ENCODE measurements around the gene BATF.

The BATF gene

GRCh38 chr14:75577729-75578101 is 55.4 kb downstream of the BATF start (continued):
- TF ChIP-seq HOXA7 (CRISPR knock-in tag; IDR thresholded peaks at IDR 0.05; ENCODE audit: borderline replicate concordance): no peak
- TF ChIP-seq ZNF157 (tag by site-specific recombination; IDR thresholded peaks at IDR 0.05): no peak
- peak; percentile 27; the same call in 1 of the 2 replicates for TF ChIP-seq ZBTB17 (tag by site-specific recombination; IDR thresholded peaks at IDR 0.05)
- TF ChIP-seq ZNF510 (tag by site-specific recombination; IDR thresholded peaks at IDR 0.05; ENCODE audit: insufficient replicate concordance): no peak
- TF ChIP-seq ZNF341 (tag by site-specific recombination; IDR thresholded peaks at IDR 0.05; ENCODE audit: low read depth): no peak
- no peak for TF ChIP-seq ELK4 (IDR thresholded peaks at IDR 0.05; ENCODE audit: borderline replicate concordance, low read depth, low read length)
- no peak for TF ChIP-seq ZNF548 (tag by site-specific recombination; IDR thresholded peaks at IDR 0.05)
- TF ChIP-seq KLF16 (tag by site-specific recombination; IDR thresholded peaks at IDR 0.05): no peak
- TF ChIP-seq ZNF529 (tag by site-specific recombination; IDR thresholded peaks at IDR 0.05; ENCODE audit: insufficient replicate concordance): no peak
- no peak for TF ChIP-seq ZBTB44 (tag by site-specific recombination; IDR thresholded peaks at IDR 0.05)
- no peak for TF ChIP-seq ZNF473 (tag by site-specific recombination; IDR thresholded peaks at IDR 0.05)
- TF ChIP-seq ZNF324 (tag by site-specific recombination; IDR thresholded peaks at IDR 0.05): no peak
- no peak for TF ChIP-seq ZNF48 (tag by site-specific recombination; IDR thresholded peaks at IDR 0.05)
- no peak for TF ChIP-seq ZNF2 (tag by site-specific recombination; IDR thresholded peaks at IDR 0.05)
- no peak for TF ChIP-seq ZNF639 (tag by site-specific recombination; IDR thresholded peaks at IDR 0.05)
- TF ChIP-seq ZNF571 (tag by site-specific recombination; IDR thresholded peaks at IDR 0.05): no peak
- peak; percentile 54; the same call in 1 of the 2 replicates for TF ChIP-seq ZNF561 (tag by site-specific recombination; IDR thresholded peaks at IDR 0.05; ENCODE audit: borderline replicate concordance)
- no peak for TF ChIP-seq ZBTB10 (tag by site-specific recombination; IDR thresholded peaks at IDR 0.05)
- TF ChIP-seq ZNF302 (tag by site-specific recombination; IDR thresholded peaks at IDR 0.05; ENCODE audit: low read depth): no peak
- TF ChIP-seq ZFP37 (tag by site-specific recombination; IDR thresholded peaks at IDR 0.05): no peak
- TF ChIP-seq PRDM10 (tag by site-specific recombination; IDR thresholded peaks at IDR 0.05): no peak; the same call in none of the 2 replicates
- TF ChIP-seq ZSCAN16 (tag by site-specific recombination; IDR thresholded peaks at IDR 0.05): no peak
- no peak for TF ChIP-seq ZNF239 (tag by site-specific recombination; IDR thresholded peaks at IDR 0.05)
- no peak for TF ChIP-seq ZNF280D (tag by site-specific recombination; IDR thresholded peaks at IDR 0.05)
- TF ChIP-seq ZNF776 (tag by site-specific recombination; IDR thresholded peaks at IDR 0.05; ENCODE audit: borderline replicate concordance): no peak
- no peak for TF ChIP-seq KLF9 (tag by site-specific recombination; IDR thresholded peaks at IDR 0.05; ENCODE audit: low read depth)
